Muscle of arm (tissue), 12 donors: ENCODE results near the gene ALDH1A2. TPM values are rescaled to one million over a fixed set of nuclear protein-coding genes. Genes with fewer than 3 reads are reported as not detected.
"Not testable (repeated sequence)": the region's sequence is repeated elsewhere in the genome, so short reads cannot be mapped to it uniquely, and the experiment has no call there.

ENCODE experiments used
- DNase-seq: peaks from one replicate; pipeline ENCODE4 v3.0.0-alpha.2; 2013
- polyA plus RNA-seq, 12 donors: library from polyadenylated mRNA; unstranded; fragments of 120-200 nt; gene quantifications; one replicate each; pipeline ENCODE4 v1.2.1, GENCODE V29; 2013; ENCODE audit not compliant: insufficient read length in 12 of 12

ALDH1A2 gene
- polyA plus RNA-seq, 12 donors = 10.6 to 28.4 (median 16.9) TPM; not detected in 1

DNA sequence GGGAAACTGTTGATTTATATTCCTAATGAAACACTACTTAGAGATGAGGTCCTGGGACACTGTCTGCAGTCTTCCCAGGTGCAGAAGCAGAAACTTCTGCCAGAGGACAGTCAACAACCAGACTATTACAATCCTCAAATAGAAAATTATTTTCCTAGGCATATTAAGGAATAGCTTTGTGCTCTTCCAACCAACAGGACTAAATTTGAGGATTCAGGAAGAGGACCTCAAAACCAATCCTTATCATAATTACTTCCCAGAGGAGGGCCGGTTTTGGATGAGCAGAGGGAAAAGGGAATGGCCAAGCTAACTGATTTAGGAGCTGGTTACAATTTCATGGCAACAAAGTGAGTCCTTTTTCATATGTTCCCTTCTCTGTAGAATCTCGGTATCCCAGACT is 21.0 kb downstream of the ALDH1A2 start:
- DNase-seq = no peak

DNA sequence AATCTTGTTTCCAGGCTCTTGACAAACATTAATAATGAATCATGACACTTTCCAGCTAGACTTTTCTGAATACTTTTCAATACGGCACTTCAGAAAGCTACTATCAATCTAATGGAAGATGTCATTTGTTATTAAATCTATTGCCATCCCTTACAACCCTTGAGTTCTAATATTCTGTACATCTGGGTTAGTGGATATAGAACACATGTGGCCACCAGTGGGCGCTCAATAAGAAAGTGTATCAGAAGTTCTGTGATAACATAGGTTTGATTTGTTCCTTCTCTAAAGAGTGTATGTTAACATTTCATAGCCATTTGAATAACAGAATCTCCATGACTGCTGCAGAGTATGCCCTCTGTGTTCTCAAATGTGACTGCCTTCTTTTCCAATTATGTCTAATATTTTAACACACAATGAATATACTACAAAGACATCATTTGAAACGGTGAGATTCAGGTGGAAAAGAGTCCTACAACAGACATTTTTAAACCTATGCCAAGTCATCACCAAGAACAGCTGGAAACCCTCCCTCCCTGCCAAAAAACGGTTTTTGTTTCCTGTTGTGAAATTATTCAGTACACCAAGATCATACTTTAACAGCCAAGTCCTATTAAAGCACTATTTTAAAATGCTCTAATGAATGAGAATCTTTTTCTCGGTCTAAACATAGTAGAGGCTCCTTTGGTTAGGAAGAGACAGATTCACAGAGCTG is 22.2 kb downstream of the ALDH1A2 start:
- no peak for DNase-seq

- DNase-seq = no peak
Observed at GRCh38 chr15:58042006-58042405, 23.5 kb downstream of the ALDH1A2 start.

DNA sequence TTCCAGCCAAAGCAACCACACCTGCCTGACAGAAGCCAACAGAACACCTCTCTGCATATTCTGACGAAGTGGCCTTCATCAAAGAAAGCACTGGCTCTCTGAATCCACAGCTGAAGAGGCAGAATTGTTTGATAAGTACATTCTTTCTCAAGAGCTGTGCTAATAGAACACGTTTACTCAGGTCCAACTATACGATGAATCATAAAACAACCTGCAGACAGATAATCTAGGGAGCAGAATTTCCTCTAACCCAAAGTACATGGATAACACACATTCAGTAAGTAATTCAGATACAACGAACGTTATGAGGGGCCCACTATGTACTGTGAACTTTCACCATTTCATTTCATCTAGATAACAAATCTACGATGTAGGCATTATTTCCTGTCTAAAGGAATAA is 25.4 kb downstream of the ALDH1A2 start:
- DNase-seq = no peak

- DNase-seq = no peak
Observed at GRCh38 chr15:58039079-58040035, 26.2 kb downstream of the ALDH1A2 start.

DNA sequence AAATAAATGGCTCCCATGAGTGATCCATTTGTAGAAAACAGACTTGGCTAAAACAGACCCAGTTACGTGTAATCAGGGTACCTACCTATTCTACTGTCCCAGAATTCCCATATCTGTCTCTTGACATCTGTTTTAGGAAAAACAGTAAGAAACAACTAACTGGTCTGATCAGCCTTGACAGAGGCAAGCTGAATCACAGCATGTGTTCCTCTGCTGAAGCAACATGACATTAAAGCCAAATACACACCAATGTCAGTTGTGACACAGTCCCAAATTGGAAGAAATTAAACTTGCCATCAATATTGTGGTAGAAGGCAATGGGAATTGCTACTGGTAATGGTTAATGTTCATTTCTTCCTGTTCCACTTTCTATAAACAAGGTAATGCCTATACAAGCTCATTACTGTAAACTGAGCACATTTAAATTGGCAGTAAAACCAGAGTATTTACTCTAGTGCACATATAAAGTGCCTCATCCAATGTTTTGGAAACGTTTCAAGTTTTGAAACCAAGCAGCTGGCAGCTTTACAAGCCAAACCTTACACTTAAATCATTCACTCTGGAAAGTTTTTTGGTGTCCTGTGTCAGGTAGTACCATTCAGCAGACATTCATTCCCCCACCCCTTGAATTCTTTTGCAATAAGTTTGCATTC is 27.0 kb downstream of the ALDH1A2 start:
- no peak for DNase-seq

GRCh38 chr15:58037723-58038301 is 27.7 kb downstream of the ALDH1A2 start:
- DNase-seq = no peak

- DNase-seq = no peak
Observed at GRCh38 chr15:58036579-58036978, 28.9 kb downstream of the ALDH1A2 start.

GRCh38 chr15:58028392-58028791 is 37.1 kb downstream of the ALDH1A2 start:
- DNase-seq = not testable (repeated sequence)

DNA sequence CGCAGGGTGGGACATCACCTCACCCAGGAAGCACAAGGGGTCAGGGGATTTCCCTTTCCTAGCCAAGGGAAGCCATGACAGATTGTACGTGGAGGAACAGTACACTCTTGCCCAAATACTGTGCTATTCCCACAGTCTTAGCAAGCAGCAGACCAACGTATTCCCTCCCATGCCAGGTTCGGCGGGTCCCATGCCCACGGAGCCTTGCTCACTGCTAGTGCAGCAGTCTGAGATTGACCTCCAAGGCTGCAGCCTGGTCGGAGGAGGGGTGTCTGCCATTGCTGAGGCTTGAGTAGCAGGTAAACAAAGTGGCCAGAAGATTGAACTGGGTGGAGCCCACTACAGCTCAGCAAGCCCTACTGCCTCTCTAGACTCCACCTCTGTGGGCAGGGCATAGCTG is 39.0 kb downstream of the ALDH1A2 start:
- no peak for DNase-seq

DNA sequence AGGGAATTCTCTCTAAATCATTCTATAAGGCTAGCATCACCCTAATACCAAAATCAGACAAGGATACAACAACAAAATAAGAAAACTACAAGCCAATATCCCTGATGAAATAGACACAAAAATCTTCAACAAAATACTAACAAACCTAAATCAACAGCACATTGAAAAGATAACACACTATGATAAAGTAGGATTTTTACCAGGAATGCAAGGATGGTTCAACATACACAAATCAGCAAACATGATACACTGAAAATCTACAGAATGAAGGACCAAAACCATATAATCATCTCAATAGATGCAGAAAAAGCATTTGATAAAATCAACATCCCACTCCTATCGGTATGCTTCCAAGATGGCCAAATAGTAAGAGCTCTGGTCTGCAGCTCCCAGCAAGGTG is 39.5 kb downstream of the ALDH1A2 start:
- no peak for DNase-seq

GRCh38 chr15:58021332-58022230 is 43.9 kb downstream of the ALDH1A2 start:
- DNase-seq = no peak

GRCh38 chr15:58019503-58020376 is 45.8 kb downstream of the ALDH1A2 start:
- no peak for DNase-seq

DNA sequence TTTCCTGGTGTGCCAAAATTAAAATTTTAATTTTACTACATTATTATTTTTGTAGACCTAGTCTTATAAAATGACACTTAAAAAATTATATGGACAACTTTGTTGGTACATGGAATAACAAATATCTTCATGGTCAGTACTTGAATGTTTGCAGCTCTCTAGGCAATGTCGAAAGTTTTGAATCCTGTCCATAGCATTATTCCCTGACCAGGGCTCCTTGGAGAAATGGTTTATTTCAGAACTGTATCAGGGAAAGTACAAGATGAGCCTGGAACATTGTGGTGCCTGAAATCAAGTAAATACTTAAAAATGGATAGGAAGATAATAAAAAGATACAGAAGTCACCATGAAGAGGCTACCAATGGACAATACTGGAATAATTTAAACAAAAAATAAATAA is 47.6 kb downstream of the ALDH1A2 start:
- DNase-seq = no peak

GRCh38 chr15:58016581-58017175 is 48.8 kb downstream of the ALDH1A2 start:
- DNase-seq = no peak

DNA sequence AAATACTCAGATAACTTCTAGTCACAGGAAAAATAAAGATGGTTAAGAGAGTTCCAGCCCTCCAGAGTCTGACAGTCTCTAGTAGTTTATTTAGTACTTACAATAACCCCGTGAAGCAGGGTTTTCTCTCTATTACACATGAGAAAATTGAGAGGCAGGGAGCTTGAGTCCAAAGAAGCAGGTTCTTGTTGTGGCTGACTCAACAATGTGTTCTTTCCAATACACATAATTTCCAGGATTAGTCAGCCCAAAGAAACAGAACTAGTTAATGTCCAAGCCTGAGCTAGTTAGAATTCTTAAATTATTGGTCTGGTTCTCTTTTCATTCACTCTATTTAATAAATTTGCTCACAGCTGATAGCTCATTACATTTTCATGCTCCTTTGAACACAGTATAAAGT is 49.9 kb downstream of the ALDH1A2 start:
- no peak for DNase-seq

- DNase-seq = no peak
Observed at GRCh38 chr15:58014470-58014869, 51.0 kb downstream of the ALDH1A2 start.

- DNase-seq = no peak
Observed at GRCh38 chr15:58014040-58014439, 51.5 kb downstream of the ALDH1A2 start.

DNA sequence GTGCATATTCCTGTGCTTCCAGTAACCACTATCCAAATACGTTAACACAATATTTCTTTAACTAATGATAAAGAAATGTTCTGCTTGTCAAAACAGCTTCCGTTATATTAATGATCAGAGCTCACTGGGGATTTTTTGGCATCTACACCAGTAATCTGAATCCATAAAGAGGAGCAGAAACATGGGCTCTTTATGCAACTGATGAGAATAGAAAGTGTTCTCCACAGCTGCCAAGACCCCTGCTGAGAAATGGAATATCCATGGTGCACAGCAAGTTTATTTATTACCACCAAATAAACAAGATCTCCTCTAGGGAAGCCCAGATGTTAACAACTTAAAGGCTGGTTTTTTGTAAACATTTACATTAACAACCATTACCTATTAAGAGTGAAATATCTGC is 54.5 kb downstream of the ALDH1A2 start:
- DNase-seq = peak; percentile 11

- no peak for DNase-seq
Observed at GRCh38 chr15:58003810-58004209, 61.7 kb downstream of the ALDH1A2 start.
